Nephron (organoid): ENCODE data around the gene TMPRSS3.

Source experiments
- H3K27ac Mint-ChIP-seq, 3 experiments: 2 replicates each; pipeline ENCODE4 v1.8.0; 2020; ENCODE audit warnings: mixed read lengths in 3 of 3, mild to moderate bottlenecking in 2 of 3, moderate library complexity in 1 of 3
- H3K27me3 Mint-ChIP-seq: 2 replicates; pipeline ENCODE4 v1.8.0; 2021; ENCODE audit warnings: low read depth, mild to moderate bottlenecking, moderate library complexity, mixed read lengths
- H3K36me3 Mint-ChIP-seq: 2 replicates; pipeline ENCODE4 v1.8.0; 2020; ENCODE audit warnings: low read depth, mixed read lengths
- H3K4me1 Mint-ChIP-seq: 2 replicates; pipeline ENCODE4 v1.8.0; 2020; ENCODE audit warnings: mixed read lengths
- H3K4me3 Mint-ChIP-seq, 3 experiments: 2 replicates each; pipeline ENCODE4 v1.8.0; 2020; ENCODE audit warnings: mild to moderate bottlenecking in 3 of 3, mixed read lengths in 3 of 3, moderate library complexity in 2 of 3
- H3K9me3 Mint-ChIP-seq: 2 replicates; pipeline ENCODE4 v1.8.0; 2020; ENCODE audit warnings: mixed read lengths
- CTCF ChIP-seq, 3 experiments: fragments of 200-600 bp; sonication (generic); IDR thresholded peaks; one replicate each; pipeline ENCODE4 v1.5.0; 2021; ENCODE audit warnings: antibody characterized with exemption in 3 of 3; ENCODE audit not compliant: unreplicated experiment in 3 of 3

Gene TMPRSS3

DNA sequence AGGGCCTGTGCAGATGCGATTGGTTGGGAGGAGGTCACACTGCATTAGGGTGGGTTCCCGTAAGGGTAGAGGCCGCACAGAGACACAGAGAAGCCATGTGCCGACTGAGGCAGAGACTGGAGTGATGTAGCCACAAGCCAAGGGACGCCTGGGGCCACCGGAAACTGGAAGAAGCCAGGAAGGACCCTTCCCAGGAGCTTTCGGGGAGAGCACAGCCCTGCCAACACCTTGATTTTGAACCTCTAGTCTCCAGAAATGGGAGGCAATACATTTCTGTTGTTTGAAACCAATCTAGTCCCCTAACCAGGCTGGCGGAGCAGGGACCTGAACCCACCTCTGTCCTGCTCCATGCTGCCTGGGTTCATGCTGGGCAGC is 18.7 kb upstream of the TMPRSS3 start:
- Mint-ChIP-seq H3K4me1 (no peaks in the 10 kb centered on the region), H3K27me3 (peaks cover 13% of the 10 kb centered on the region), H3K36me3 (no peaks in the 10 kb centered on the region), H3K27ac (no peak overlapping the region), H3K9me3 (no peaks in the 10 kb centered on the region), H3K4me3 (no peak overlapping the region)
- TF ChIP-seq CTCF (IDR thresholded peaks at IDR 0.05; ENCODE audit: unreplicated experiment in 3 of 3) = no peak

GRCh38 chr21:42414066-42414465 is 18.2 kb upstream of the TMPRSS3 start:
- no peaks in the 10 kb centered on the region for H3K9me3 Mint-ChIP-seq
- no peaks in the 10 kb centered on the region for H3K36me3 Mint-ChIP-seq
- H3K4me3 Mint-ChIP-seq = no peak overlapping the region
- no peak overlapping the region for H3K27ac Mint-ChIP-seq
- H3K4me1 Mint-ChIP-seq = no peaks in the 10 kb centered on the region
- H3K27me3 Mint-ChIP-seq = peaks cover 9% of the 10 kb centered on the region
- TF ChIP-seq CTCF (IDR thresholded peaks at IDR 0.05; ENCODE audit: unreplicated experiment in 3 of 3) = no peak

- Mint-ChIP-seq H3K27me3 (peaks cover 8% of the 10 kb centered on the region), H3K4me1 (no peaks in the 10 kb centered on the region), H3K4me3 (no peak overlapping the region)
These were observed 17.6 kb upstream of the TMPRSS3 start for GRCh38 chr21:42413500-42413899.

DNA sequence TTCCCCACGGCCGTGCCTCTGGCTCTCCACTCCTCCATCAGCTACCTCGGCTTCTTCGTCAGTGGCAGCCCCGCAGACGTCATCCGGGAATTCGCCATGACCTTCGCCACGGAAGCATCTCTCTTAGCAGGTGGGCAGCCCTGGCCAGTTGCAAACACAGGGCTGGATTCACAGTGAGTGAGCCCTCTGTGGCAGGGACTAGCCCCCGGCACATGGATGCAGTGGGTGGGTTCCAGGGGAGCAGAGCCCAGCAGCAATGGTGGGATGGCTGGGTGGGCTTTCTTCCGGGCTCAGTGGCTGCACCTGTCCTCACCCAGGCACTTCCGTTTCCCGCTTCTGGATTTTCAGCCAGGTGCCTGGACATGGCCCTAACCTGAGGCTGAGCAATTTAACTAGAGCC is 17.2 kb upstream of the TMPRSS3 start:
- Mint-ChIP-seq H3K36me3 (no peaks in the 10 kb centered on the region), H3K9me3 (no peaks in the 10 kb centered on the region), H3K4me3 (no peak overlapping the region), H3K27me3 (peaks cover 4% of the 10 kb centered on the region), H3K27ac (no peak overlapping the region), H3K4me1 (no peaks in the 10 kb centered on the region)
- TF ChIP-seq CTCF (IDR thresholded peaks at IDR 0.05; ENCODE audit: unreplicated experiment in 3 of 3) = no peak

More at GRCh38 chr21:42413500-42413899, 17.6 kb upstream of the TMPRSS3 start:
- no peak for TF ChIP-seq CTCF (IDR thresholded peaks at IDR 0.05; ENCODE audit: unreplicated experiment in 3 of 3)
- no peaks in the 10 kb centered on the region for H3K9me3 Mint-ChIP-seq
- H3K36me3 Mint-ChIP-seq = no peaks in the 10 kb centered on the region
- no peak overlapping the region for H3K27ac Mint-ChIP-seq

DNA sequence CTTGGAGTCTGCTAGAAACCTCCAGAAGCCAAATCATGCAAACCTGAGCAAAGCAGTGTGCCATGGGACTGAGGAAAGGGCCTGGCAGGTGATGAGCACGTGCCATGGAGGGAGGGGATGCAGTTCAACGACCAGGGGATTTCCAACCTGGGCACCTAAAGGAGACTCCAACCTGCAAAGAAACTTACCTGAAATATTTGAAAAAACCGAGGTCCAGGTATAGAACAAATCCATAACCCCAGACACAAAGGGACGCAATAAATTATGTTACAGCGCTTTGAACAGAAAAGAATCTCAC is 16.7 kb upstream of the TMPRSS3 start:
- Mint-ChIP-seq H3K27ac (no peak overlapping the region), H3K36me3 (no peaks in the 10 kb centered on the region), H3K9me3 (no peaks in the 10 kb centered on the region), H3K4me1 (no peaks in the 10 kb centered on the region), H3K4me3 (no peak overlapping the region), H3K27me3 (peaks cover 4% of the 10 kb centered on the region)
- TF ChIP-seq CTCF (IDR thresholded peaks at IDR 0.05; ENCODE audit: unreplicated experiment in 3 of 3) = no peak

DNA sequence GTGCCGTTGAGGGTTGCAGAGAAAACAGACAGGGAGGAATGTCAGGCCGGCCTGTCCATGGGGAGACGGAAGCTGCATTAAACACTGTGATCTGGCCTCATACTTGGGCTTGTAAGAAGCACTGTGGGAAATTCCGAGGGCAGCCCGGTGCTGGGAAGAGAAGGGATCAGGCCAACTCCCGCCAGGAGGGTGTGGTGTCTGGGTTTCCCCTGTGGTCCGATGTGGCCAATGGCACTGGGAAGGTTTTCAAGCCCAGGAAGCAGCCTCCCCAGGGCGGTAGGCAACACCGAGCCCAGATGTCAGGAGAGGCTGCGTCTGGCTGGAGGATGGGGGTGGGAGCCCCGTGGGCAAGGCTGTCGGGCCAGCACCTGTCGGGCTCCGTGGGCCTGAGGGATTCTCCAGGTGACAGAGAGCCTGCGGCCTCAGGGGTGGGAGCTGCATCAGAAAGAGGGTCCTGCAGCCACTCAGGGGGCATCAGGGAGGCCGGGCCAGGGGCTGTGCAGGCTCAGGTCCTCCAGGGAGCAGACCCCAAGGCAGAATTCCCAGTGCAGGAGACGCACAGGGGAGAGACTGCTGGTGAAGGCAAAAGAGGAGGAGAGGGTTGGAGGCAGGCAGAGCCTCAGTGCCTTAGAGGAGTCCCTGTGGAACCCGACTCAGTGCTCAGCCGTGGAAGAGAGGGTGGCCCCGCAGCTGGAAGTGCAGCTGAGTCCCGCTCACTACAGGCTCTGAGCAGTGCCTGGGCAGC is 16.2 kb upstream of the TMPRSS3 start:
- H3K9me3 Mint-ChIP-seq = no peaks in the 10 kb centered on the region
- H3K36me3 Mint-ChIP-seq = no peaks in the 10 kb centered on the region
- no peak overlapping the region for H3K4me3 Mint-ChIP-seq
- no peaks in the 10 kb centered on the region for H3K4me1 Mint-ChIP-seq
- H3K27ac Mint-ChIP-seq = no peak overlapping the region
- no peak for TF ChIP-seq CTCF (IDR thresholded peaks at IDR 0.05; ENCODE audit: unreplicated experiment in 3 of 3)
- peaks cover 4% of the 10 kb centered on the region for H3K27me3 Mint-ChIP-seq
